Stimulated activated CD8-positive, alpha-beta memory T cell treated with anti-CD3 and anti-CD28 coated beads, Interleukin-7, amount 100 ng/mL, for 24 hours (primary cell): ENCODE measurements around the gene CR2.
"Not testable (repeated sequence)": the region's sequence is repeated elsewhere in the genome, so short reads cannot be mapped to it uniquely, and the experiment has no call there.

Source experiments
- DNase-seq: peaks from one replicate; pipeline ENCODE4 v3.0.0-alpha.2; 2020; ENCODE audit warnings: low read depth

CR2 gene

GRCh38 chr1:207454046-207454964, at the start of gene CR2:
TSS of gene CR2 (plus strand) at chr1:207454328. CDS start at chr1:207454419, 91 bp downstream.
- DNase-seq: peak; percentile 26

GRCh38 chr1:207404849-207405525, 49.1 kb upstream of the CR2 start:
- no peak for DNase-seq

GRCh38 chr1:207405814-207406213, 48.3 kb upstream of the CR2 start:
- DNase-seq: no peak

- DNase-seq: no peak
These were observed 46.4 kb upstream of the CR2 start for GRCh38 chr1:207407655-207408260.

GRCh38 chr1:207412845-207413244, 41.3 kb upstream of the CR2 start:
- no peak for DNase-seq

GRCh38 chr1:207414606-207415108, 39.5 kb upstream of the CR2 start:
- DNase-seq: no peak

- no peak for DNase-seq
These were observed 37.1 kb upstream of the CR2 start for GRCh38 chr1:207417076-207417475.

- DNase-seq: no peak
These were observed 35.8 kb upstream of the CR2 start for GRCh38 chr1:207418351-207418750.

GRCh38 chr1:207420109-207420508, 34.0 kb upstream of the CR2 start:
- no peak for DNase-seq

- DNase-seq: no peak
These were observed 33.0 kb upstream of the CR2 start for GRCh38 chr1:207421078-207421477.

- DNase-seq: no peak
These were observed 30.4 kb upstream of the CR2 start for GRCh38 chr1:207423560-207424292.

GRCh38 chr1:207424570-207425131, 29.5 kb upstream of the CR2 start:
- no peak for DNase-seq

- no peak for DNase-seq
These were observed 26.1 kb upstream of the CR2 start for GRCh38 chr1:207427832-207428585.

GRCh38 chr1:207428783-207429182, 25.3 kb upstream of the CR2 start:
- no peak for DNase-seq

- DNase-seq: no peak
These were observed 24.2 kb upstream of the CR2 start for GRCh38 chr1:207429963-207430362.

- DNase-seq: no peak
These were observed 23.5 kb upstream of the CR2 start for GRCh38 chr1:207430602-207431001.

- no peak for DNase-seq
These were observed 22.6 kb upstream of the CR2 start for GRCh38 chr1:207431508-207431907.

GRCh38 chr1:207433435-207433834, 20.7 kb upstream of the CR2 start:
- DNase-seq: no peak

GRCh38 chr1:207436746-207437145, 17.4 kb upstream of the CR2 start:
- DNase-seq: not testable (repeated sequence)

GRCh38 chr1:207440626-207441025, 13.5 kb upstream of the CR2 start:
- DNase-seq: no peak
